MM.1S (cell line): Measurements from ENCODE around the gene SCO2.

Experiments
- CTCF ChIP-seq: fragments of 300-600 bp; sonication (generic); IDR thresholded peaks from 2 replicates; pipeline ENCODE4 v1.5.1; 2016; ENCODE audit warnings: antibody characterized with exemption, low read length, mixed read lengths
- EZH2 ChIP-seq: fragments of 300-600 bp; sonication (generic); optimal IDR thresholded peaks from 2 replicates; pipeline ENCODE3; 2017; ENCODE audit warnings: low read depth, mild to moderate bottlenecking, antibody characterized with exemption, low read length, mixed read lengths
- EZH2phosphoT487 ChIP-seq: fragments of 300-600 bp; sonication (generic); IDR thresholded peaks from 2 replicates; pipeline ENCODE4 v1.6.1; 2018; ENCODE audit warnings: antibody characterized with exemption, low read length

- TF ChIP-seq CTCF (no peak), EZH2 (no peak), EZH2phosphoT487 (no peak)
Measured at GRCh38 chr22:50481045-50481439, 44.4 kb downstream of the SCO2 start.
